ENCODE data around the gene ANXA5.

DNA sequence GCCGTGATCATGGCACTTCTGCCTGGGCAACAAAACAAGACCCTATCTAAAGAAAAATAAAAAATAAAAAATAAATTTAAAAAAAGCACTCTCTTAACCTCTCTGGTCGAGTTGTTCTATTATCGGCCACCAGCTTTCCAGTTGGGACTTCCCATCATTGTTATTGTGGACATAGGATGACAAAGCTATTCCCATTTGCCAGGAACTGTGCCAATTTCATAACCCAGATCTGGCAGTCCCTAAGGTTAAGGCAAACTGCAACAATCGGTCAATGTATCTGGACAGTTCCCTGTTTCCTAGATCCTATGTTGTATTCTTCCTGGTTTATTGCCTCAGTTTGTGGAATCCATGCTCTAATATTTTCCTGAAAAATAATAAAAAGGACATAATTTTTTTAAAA lies 17.8 kb upstream of the ANXA5 start:
- TF ChIP-seq, protein P1, sequence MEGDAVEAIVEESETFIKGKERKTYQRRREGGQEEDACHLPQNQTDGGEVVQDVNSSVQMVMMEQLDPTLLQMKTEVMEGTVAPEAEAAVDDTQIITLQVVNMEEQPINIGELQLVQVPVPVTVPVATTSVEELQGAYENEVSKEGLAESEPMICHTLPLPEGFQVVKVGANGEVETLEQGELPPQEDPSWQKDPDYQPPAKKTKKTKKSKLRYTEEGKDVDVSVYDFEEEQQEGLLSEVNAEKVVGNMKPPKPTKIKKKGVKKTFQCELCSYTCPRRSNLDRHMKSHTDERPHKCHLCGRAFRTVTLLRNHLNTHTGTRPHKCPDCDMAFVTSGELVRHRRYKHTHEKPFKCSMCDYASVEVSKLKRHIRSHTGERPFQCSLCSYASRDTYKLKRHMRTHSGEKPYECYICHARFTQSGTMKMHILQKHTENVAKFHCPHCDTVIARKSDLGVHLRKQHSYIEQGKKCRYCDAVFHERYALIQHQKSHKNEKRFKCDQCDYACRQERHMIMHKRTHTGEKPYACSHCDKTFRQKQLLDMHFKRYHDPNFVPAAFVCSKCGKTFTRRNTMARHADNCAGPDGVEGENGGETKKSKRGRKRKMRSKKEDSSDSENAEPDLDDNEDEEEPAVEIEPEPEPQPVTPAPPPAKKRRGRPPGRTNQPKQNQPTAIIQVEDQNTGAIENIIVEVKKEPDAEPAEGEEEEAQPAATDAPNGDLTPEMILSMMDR (IDR thresholded peaks at IDR 0.05; ENCODE audit: low read length), result no peak
- TF ChIP-seq EZH2phosphoT487 (IDR thresholded peaks at IDR 0.05; ENCODE audit: low read length), result no peak

All from MM.1S (cell line).